Left lung (tissue), 10 donors: ENCODE results near the gene ACTN1. TPM values are rescaled to one million over a fixed set of nuclear protein-coding genes. Genes with fewer than 3 reads are reported as not detected.

Experiments
- ATAC-seq: fragments of 200-7000 bp; cut with Tn5 transposase; one replicate; pipeline ENCODE4 v1.9.1; 2020; ENCODE audit warnings: moderate library complexity
- DNase-seq, 4 donors: peaks; one replicate each; pipeline ENCODE4 v3.0.0-alpha.2; 2013 to 2020
- H3K27ac ChIP-seq, 2 donors: fragments of 200-600 bp; sonication (generic) in 1 of 2; one replicate each; pipeline versions ENCODE4 v1.5.0 to v1.8.0; 2020 to 2021
- H3K27me3 ChIP-seq, 2 donors: fragments of 200-600 bp; sonication (generic) in 1 of 2; one replicate each; pipeline versions ENCODE4 v1.5.0 to v1.8.0; 2020 to 2021
- H3K36me3 ChIP-seq, 2 donors: fragments of 200-600 bp; sonication (generic) in 1 of 2; one replicate each; pipeline versions ENCODE4 v1.5.0 to v1.8.0; 2020 to 2021
- H3K4me1 ChIP-seq, 2 donors: fragments of 200-600 bp; one replicate each; pipeline ENCODE4 v1.8.0; 2021
- H3K4me3 ChIP-seq, 2 donors: fragments of 200-600 bp; sonication (generic) in 1 of 2; one replicate each; pipeline versions ENCODE4 v1.5.0 to v1.8.0; 2020 to 2021; ENCODE audit warnings: mild to moderate bottlenecking in 1 of 2
- H3K9me3 ChIP-seq, 2 donors: fragments of 200-600 bp; sonication (generic) in 1 of 2; one replicate each; pipeline versions ENCODE4 v1.5.0 to v1.8.0; 2020 to 2021
- CTCF ChIP-seq, 2 donors: fragments of 200-600 bp; sonication (generic) in 1 of 2; IDR thresholded peaks; one replicate each; pipeline versions ENCODE4 v1.5.0 to v1.8.0; 2021; ENCODE audit warnings: antibody characterized with exemption in 2 of 2
- intact Hi-C, 2 donors: fragments of 100-400 bp; cut with DNase I; formaldehyde crosslinking; loops; one replicate each; pipeline versions ENCODE4 v1.11.2 to v1.14.2; 2022
- polyA plus RNA-seq, 6 donors: library from polyadenylated mRNA; unstranded; fragments of 120-200 nt; gene quantifications; one replicate each; pipeline ENCODE4 v1.2.1, GENCODE V29; 2013; ENCODE audit not compliant: insufficient read length in 6 of 6
- total RNA-seq, 2 donors: library from RNA; stranded (reverse); fragmentation: NEBNext Ultra II Directional; extraction: Animal tissue kit (Norgen Biotek cat#: 25700); gene quantifications; one replicate each; pipeline ENCODE4 v1.2.1, GENCODE V29; 2021
- donor health status: DM: no; HTN: yes; CAD: no.
- donor health status: DM: no; HTN: no; CAD: no.

The ACTN1 gene
- total and polyA plus RNA-seq, 8 donors = 125 to 225 (median 146) TPM

- Histone ChIP-seq H3K4me3 (no peak overlapping the region), H3K9me3 (no peaks in the 10 kb centered on the region), H3K27ac (peak overlapping the region; percentile 70 to 74), H3K27me3 (no peaks in the 10 kb centered on the region), H3K36me3 (no peaks in the 10 kb centered on the region), H3K4me1 (peaks cover 47 to 99% of the 10 kb centered on the region in 2 donors)
- ATAC-seq (peak; percentile 11), DNase-seq (peak in 1 of 4 donors; percentile 82)
- intact Hi-C loops = no loop called here
- no peak for TF ChIP-seq CTCF (IDR thresholded peaks at IDR 0.05)
Measured at GRCh38 chr14:68951800-68952530, 27.1 kb downstream of the ACTN1 start.

GRCh38 chr14:68951035-68951797 is 27.9 kb downstream of the ACTN1 start:
- peak overlapping the region; percentile 70 to 74 for H3K27ac ChIP-seq
- TF ChIP-seq CTCF (IDR thresholded peaks at IDR 0.05) = no peak
- ATAC-seq (peak; percentile 69), DNase-seq (peak in 2 of 4 donors; percentile 89 to 91)
- no peaks in the 10 kb centered on the region for H3K27me3 ChIP-seq
- no peaks in the 10 kb centered on the region for H3K9me3 ChIP-seq
- no peak overlapping the region for H3K4me3 ChIP-seq
- H3K4me1 ChIP-seq = peaks cover 48 to 99% of the 10 kb centered on the region in 2 donors
- no peaks in the 10 kb centered on the region for H3K36me3 ChIP-seq
- intact Hi-C loops = no loop called here

GRCh38 chr14:68950111-68950510 is 29.0 kb downstream of the ACTN1 start:
- Histone ChIP-seq H3K9me3 (no peaks in the 10 kb centered on the region), H3K4me1 (peaks cover 40 to 99% of the 10 kb centered on the region in 2 donors), H3K27me3 (no peaks in the 10 kb centered on the region), H3K27ac (peak overlapping the region in 1 of 2 donors; percentile 74), H3K4me3 (no peak overlapping the region), H3K36me3 (no peaks in the 10 kb centered on the region)
- intact Hi-C loops = no loop called here
- ATAC-seq (no peak), DNase-seq (no peak)
- no peak for TF ChIP-seq CTCF (IDR thresholded peaks at IDR 0.05)

- ATAC-seq (no peak), DNase-seq (no peak)
- no peaks in the 10 kb centered on the region for H3K9me3 ChIP-seq
- TF ChIP-seq CTCF (IDR thresholded peaks at IDR 0.05) = no peak
- H3K4me3 ChIP-seq = no peak overlapping the region
- no peaks in the 10 kb centered on the region for H3K27me3 ChIP-seq
- intact Hi-C loops = no loop called here
- H3K27ac ChIP-seq = peak overlapping the region in 1 of 2 donors; percentile 74
- peaks cover 40 to 99% of the 10 kb centered on the region in 2 donors for H3K4me1 ChIP-seq
- H3K36me3 ChIP-seq = no peaks in the 10 kb centered on the region
Measured at GRCh38 chr14:68949601-68949965, 29.5 kb downstream of the ACTN1 start.
